H1 (cell line): ENCODE results near the gene ERVMER34-1.

Experiments used
- BRCA1 ChIP-seq: IDR thresholded peaks from 2 replicates; pipeline ENCODE4 v1.6.1; 2012; ENCODE audit warnings: low read depth, low read length, improper control_type of control experiment
- HDAC6 ChIP-seq: IDR thresholded peaks from one replicate; pipeline ENCODE4 v1.7.1; 2012; ENCODE audit warnings: low read depth, mild to moderate bottlenecking, inconsistent platforms, low read length, moderate library complexity
- KDM1A ChIP-seq: fragments of 200-600, 300-600 bp; sonication (generic); IDR thresholded peaks from 2 replicates; pipeline ENCODE4 v1.7.1; 2016; ENCODE audit warnings: mild to moderate bottlenecking, low read length, borderline replicate concordance
- POLR2AphosphoS5 ChIP-seq: IDR thresholded peaks from 2 replicates; pipeline ENCODE4 v1.6.1; 2011; ENCODE audit warnings: low read depth, low read length
- RFX5 ChIP-seq: IDR thresholded peaks from 2 replicates; pipeline ENCODE4 v1.6.1; 2011; ENCODE audit warnings: low read depth, low read length, improper control_type of control experiment, borderline replicate concordance
- TF ChIP-seq, protein P1 (sequence below), 3 experiments: IDR thresholded peaks; 1 replicate in 2 of 3; 2 replicates in 1 of 3; pipeline versions ENCODE4 v1.5.1 to v1.6.1; 2011; ENCODE audit warnings: low read length in 3 of 3, mild to moderate bottlenecking in 3 of 3, inconsistent platforms in 2 of 3, low read depth in 1 of 3, moderate library complexity in 1 of 3; ENCODE audit not compliant: insufficient read depth in 1 of 3; ENCODE audit errors: control extremely low read depth in 1 of 3
- TF ChIP-seq, protein P2 (sequence below): IDR thresholded peaks from 2 replicates; pipeline ENCODE4 v1.6.1; 2012; ENCODE audit warnings: low read length, inconsistent platforms

- TF ChIP-seq, protein P1, sequence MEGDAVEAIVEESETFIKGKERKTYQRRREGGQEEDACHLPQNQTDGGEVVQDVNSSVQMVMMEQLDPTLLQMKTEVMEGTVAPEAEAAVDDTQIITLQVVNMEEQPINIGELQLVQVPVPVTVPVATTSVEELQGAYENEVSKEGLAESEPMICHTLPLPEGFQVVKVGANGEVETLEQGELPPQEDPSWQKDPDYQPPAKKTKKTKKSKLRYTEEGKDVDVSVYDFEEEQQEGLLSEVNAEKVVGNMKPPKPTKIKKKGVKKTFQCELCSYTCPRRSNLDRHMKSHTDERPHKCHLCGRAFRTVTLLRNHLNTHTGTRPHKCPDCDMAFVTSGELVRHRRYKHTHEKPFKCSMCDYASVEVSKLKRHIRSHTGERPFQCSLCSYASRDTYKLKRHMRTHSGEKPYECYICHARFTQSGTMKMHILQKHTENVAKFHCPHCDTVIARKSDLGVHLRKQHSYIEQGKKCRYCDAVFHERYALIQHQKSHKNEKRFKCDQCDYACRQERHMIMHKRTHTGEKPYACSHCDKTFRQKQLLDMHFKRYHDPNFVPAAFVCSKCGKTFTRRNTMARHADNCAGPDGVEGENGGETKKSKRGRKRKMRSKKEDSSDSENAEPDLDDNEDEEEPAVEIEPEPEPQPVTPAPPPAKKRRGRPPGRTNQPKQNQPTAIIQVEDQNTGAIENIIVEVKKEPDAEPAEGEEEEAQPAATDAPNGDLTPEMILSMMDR (IDR thresholded peaks at IDR 0.05; ENCODE audit: control extremely low read depth in 1 of 3, insufficient read depth in 1 of 3, low read depth in 1 of 3, low read length in 3 of 3) = no peak
- TF ChIP-seq KDM1A = no peak
- no peak for TF ChIP-seq RFX5
- peak; percentile 98 for TF ChIP-seq POLR2AphosphoS5
- no peak for TF ChIP-seq HDAC6
- TF ChIP-seq, protein P2, sequence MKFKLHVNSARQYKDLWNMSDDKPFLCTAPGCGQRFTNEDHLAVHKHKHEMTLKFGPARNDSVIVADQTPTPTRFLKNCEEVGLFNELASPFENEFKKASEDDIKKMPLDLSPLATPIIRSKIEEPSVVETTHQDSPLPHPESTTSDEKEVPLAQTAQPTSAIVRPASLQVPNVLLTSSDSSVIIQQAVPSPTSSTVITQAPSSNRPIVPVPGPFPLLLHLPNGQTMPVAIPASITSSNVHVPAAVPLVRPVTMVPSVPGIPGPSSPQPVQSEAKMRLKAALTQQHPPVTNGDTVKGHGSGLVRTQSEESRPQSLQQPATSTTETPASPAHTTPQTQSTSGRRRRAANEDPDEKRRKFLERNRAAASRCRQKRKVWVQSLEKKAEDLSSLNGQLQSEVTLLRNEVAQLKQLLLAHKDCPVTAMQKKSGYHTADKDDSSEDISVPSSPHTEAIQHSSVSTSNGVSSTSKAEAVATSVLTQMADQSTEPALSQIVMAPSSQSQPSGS = no peak
- TF ChIP-seq BRCA1 = peak; percentile 76
These were observed 29.0 kb downstream of the ERVMER34-1 start for GRCh38 chr4:52721968-52722815.
